A549 treated with DMSO at 1 μM for 4 hours (cell line): ENCODE measurements around the gene NHP2. TPM values are rescaled to one million over a fixed set of nuclear protein-coding genes. Genes with fewer than 3 reads are reported as not detected.

ENCODE experiments used
- total RNA-seq: library from RNA; stranded (reverse); fragments of 200-300 nt; extraction: Qiagen RNA extraction; gene quantifications from 5 replicates; pipeline ENCODE4 v1.2.3, GENCODE V29; 2022; ENCODE audit warnings: low read depth

Gene NHP2
- 378 to 460 TPM (median 404 TPM) in 5 replicates for total RNA-seq

DNA sequence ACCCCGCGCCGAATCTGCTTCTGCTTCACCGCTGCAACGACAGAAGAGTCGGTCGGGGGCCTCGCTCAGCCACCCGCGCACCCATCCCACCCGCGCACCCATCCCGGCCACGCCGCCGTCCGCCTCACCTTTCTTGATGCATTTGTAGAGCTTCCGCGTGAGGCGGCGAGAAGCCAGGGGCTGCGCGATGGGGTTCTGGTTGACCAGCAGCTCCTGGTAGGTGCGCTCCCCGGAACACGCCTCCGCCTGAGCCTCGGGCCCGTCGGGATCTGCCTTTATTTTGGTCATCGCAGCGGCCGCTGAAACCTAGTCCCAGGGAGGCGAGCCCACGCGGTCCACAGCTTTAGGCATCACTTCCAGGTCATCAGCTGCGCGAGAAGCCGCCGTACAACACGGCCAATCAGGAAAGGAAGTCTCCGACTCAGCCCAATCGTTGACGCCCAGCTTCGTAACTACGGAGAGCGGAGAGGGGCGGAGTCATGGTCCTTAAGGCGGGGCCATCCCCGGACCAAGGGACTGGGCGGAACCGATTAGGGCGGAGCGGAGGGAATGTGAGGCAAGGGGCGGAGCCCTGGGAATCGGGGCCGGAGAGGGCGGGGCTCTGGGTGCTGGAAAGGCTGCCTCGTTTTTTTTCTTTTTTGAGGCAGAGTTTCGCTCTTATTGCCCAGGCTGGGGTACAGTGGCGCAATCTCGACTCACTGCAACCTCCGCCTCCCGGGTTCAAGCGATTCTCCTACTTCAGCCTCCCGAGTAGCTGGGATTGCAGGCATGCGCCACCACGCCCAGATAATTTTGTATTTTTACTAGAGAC is at the start of gene NHP2:
NHP2 (minus strand) TSS at position 356 of the 811 bp plus-strand sequence; CDS start at position 288, 68 bp downstream.

GRCh38 chr5:178187014-178187413 is 33.3 kb upstream of the NHP2 start, which contains the start of gene GMCL2:
TSS of gene GMCL2 (minus strand) at chr5:178187371. CDS start at chr5:178187299, 72 bp downstream.

DNA sequence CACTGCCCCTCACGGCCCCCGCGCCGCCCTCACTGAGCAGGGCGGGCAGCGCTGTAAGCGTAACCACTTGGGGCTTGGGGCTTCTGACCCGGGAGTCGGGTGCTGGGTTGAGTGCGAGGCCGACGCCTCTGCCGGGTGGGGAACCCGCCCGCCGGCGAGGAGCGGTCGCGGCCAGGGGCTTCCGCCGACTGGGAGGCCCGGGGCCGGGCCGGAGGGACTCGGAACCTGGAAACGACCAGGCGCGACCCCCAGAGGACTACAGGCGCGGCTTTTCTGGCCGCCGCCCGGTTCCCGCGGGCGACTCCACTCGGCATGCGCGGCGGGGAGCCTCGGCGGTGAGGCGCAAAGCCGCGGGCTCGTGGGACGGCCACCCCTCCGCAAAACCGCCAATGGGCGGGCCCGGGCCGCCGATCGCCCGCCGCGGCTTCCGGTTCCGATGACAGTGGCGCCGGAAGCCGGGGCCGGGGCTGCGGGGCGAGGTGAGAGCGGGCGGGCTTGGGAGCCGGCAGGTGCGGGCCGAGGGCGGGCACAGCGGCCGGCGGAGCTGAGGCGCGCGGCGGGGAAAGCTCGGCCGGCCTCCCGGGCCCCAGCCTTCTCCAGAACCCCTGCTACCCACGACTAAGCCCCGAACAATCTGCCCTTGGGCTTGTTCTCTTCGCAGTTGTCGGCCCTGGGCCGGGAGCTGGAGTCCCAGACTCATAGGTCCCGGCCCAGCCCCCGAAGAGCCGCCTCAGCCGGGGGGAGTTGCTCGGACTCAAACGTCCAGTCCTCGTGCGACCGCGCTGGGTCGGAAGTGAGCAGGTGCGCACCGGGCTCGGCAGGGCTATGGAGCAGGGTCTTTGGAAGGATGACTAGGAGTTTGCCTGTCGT is 22.9 kb downstream of the NHP2 start, which contains the start of gene RMND5B:
RMND5B (plus strand) TSS at position 439 of the 870 bp plus-strand sequence. CDS start 7,106 bp downstream, outside the sequence.

DNA sequence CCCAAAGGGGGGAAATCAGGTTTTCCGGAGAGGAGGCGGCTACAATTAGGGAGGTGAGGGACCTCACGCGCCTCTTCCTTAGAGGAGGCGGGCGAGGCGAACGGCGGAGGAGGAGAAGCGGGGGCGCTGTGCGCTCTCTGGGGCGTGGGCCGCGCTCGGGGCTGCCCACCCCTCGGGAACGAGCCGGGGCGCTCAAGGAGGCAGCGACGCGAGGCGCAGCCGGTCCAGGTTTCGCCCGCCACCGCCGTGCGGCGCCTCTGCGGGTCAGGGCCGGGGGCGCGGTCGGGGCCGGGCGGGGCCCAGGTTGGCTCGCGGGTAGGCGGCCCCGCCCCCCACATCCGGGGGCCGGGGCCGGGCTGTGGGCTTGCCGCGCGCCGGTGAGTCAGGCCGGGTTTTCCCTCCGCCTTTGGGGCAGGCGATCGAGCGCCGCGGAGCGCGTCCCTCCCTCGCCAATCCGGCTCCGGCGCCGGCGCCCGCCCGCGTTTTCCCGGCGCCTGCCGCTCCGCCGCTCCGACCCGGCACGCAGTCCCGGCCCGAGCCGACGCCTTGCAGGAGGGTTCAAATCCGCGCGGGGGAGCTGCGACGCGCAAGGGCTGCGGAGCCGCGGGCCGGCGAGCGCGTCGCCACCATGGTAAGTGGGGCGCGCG is 40.4 kb downstream of the NHP2 start, which contains the start of gene N4BP3:
N4BP3 (plus strand) TSS at position 392 of the 647 bp plus-strand sequence. CDS start 6,052 bp downstream, outside the sequence.

Other genes with a start within 250 kb of the NHP2 start
- not detected in 5 replicates for gene PROP1, start 157.6 kb downstream of the NHP2 start, total RNA-seq
- gene N4BP3, start 40.4 kb downstream of the NHP2 start, total RNA-seq: 1.0 to 1.5 TPM (median 1.4 TPM) in 5 replicates
- 19.9 to 29.0 TPM (median 27.9 TPM) in 5 replicates for gene RMND5B, start 22.9 kb downstream of the NHP2 start, total RNA-seq
- gene GMCL2, start 33.5 kb upstream of the NHP2 start, total RNA-seq: not detected in 5 replicates
- 319 to 368 TPM (median 327 TPM) in 5 replicates for gene HNRNPAB, start 50.6 kb upstream of the NHP2 start, total RNA-seq
- 6.9 to 10.1 TPM (median 9.4 TPM) in 5 replicates for gene PHYKPL, start 78.9 kb upstream of the NHP2 start, total RNA-seq